Femur (tissue), 1 donor: ENCODE measurements around the gene FBXO24.

ENCODE experiments used
- DNase-seq: peaks from one replicate; pipeline ENCODE4 v3.0.0-alpha.2; 2017

FBXO24 gene

GRCh38 chr7:100626530-100627237 lies 40.6 kb downstream of the FBXO24 start:
- peak; percentile 89 for DNase-seq

GRCh38 chr7:100627238-100627549 lies 41.1 kb downstream of the FBXO24 start:
- DNase-seq = no peak

DNA sequence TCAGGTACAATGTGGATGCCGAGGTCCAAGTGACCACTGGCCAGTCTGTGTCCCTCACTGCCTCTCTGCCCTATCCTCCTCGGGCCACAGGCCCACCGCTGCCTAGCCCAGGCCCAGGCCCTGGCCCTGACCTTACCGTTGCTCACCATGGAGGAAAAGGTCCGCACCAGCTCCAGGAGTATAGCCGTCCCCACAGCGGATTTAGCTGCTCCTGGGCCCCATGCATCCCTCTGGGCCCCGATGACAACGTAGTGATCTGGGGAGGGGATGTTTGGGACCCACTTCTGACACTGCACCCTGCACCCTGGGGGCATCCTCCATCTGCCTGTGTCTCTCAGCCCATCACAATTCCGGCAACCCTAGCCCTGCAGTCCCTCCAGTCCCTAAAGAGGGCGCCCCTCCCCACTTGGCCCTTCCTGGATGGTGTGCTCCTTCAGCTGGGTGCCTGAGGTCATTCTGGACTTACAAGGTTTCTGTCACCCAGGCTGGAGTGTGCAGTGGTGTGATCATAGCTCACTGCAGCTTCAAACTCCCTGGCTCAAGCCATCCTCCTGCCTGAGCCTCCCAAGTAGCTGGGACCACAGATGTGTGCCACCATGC lies 43.1 kb downstream of the FBXO24 start:
- DNase-seq = no peak

DNA sequence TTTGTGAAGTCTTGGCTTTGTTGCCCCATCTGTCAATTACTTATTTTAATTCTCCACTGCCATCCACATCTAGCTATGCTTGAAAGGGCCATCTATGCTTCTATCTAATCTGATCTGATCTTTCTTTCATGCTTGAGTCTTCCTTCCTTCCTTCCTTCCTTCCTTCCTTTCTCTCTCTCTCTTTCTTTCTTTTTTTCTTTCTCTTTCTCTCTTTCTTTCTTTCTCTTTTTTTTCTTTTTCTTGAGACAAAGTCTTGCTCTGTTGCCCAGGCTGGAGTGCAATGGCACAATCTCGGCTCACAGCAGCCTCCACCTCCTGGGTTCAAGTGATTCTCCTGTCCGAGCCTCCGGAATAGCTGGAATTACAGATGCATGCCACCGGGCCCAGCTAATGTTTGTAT lies 43.9 kb downstream of the FBXO24 start:
- DNase-seq = no peak

- peak; percentile 57 for DNase-seq
Observed at GRCh38 chr7:100632951-100633717, 47.0 kb downstream of the FBXO24 start.

DNA sequence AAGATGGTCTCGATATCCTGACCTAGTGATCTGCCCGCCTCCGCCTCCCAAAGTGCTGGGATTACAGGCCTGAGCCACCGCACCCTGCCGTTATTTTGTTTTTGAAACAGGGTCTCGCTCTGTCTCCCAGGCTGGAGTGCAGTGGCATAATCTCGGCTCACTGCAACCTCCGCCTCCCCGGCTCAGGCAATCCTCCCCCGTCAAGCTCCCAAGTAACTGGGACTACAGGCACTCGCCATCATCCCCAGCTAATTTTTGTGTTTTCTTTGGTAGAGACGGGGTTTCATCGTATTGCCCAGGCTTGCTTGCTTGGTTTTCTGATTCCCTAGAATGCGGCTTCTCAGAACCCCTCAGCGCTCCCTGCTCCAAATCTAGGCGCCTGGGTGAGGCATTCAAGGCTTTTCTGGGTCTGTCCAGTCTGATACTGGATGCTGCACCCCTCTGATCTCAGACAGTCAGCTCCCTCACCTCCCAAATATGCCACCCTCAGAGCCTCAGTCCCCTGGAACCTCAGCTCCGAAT lies 53.9 kb downstream of the FBXO24 start:
- DNase-seq = no peak

- DNase-seq = no peak
Observed at GRCh38 chr7:100640517-100641440, 54.7 kb downstream of the FBXO24 start.

- DNase-seq = peak; percentile 47
Observed at GRCh38 chr7:100641463-100641859, 55.3 kb downstream of the FBXO24 start, which contains the start of gene TFR2. TFR2 (minus strand) TSS chr7:100641552; CDS start chr7:100641509, 43 bp downstream.

DNA sequence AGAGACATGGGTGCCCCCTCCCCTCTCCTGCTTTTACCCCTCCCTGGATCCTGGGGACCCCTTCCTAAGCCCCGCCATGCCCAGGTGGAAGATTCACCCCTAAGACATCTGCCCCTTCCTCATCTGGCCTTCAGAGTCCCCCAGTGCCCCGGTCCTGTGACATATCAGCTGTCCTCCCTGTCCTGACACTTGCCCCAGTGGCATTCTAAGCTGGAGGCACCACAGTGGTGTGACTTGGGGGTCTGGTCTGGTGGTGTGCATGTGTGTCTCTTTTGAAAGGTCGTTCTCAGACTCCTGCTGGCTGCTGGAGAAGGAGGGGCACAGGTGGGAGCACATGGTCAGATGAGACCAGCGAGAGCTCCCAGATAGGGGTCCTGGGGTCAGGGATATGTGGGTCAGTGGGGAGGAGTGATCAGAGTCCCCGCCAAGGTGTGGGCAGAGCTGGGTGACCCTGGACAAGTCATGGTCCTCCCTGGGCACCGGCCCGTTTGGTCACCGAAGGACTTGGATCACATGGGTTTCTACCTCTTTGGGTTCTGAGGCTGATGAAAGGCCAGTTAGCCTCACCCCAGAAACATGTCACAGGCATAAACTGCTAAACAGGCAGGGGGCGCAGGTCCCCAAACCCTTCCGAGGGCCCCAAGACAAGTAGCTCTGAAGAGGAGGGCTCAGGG lies 55.9 kb downstream of the FBXO24 start:
- DNase-seq = no peak

GRCh38 chr7:100642534-100642907 lies 56.4 kb downstream of the FBXO24 start:
- DNase-seq = no peak

DNA sequence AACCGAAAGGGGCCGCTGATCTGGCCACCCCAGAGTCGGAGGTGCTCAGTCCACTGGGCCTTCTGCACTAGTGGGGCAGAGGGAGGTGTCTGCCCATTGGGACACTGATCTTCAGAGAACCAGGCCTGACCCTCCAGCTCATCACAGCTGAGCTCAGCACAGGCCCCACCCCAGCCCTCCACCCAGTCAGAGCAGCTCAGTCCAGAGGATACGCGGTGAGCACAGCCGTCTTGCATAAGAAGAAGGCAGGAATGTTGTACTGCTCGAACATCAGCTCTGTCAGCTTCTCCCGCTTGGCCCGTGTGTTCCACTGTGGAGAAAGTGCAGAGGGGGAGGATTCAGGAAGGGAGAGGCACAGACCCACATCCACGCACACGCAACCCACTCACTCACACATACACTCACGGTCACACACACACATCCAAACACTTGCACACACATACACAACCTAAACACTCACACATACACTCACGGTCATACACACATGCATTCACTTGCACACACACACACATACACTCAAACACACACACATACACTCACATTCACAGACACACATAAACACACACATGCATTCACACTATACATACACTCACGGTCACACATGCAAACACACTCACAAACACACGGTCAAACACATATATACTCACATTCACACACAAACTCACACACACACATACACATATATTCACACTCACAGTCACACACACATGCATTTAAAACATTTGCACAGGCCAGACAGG lies 63.9 kb downstream of the FBXO24 start:
- DNase-seq = no peak
